GM12873 (cell line): ENCODE measurements around the gene PES1.

ENCODE experiments used
- TF ChIP-seq, protein P1 (sequence below): IDR thresholded peaks from 2 replicates; pipeline ENCODE4 v1.5.1; 2012; ENCODE audit warnings: low read depth, mild to moderate bottlenecking, moderate library complexity, low read length, control low read depth; ENCODE audit not compliant: insufficient read depth; ENCODE audit errors: missing control alignments

The PES1 gene

GRCh38 chr22:30634471-30635233, 42.9 kb upstream of the PES1 start:
- TF ChIP-seq, protein P1, sequence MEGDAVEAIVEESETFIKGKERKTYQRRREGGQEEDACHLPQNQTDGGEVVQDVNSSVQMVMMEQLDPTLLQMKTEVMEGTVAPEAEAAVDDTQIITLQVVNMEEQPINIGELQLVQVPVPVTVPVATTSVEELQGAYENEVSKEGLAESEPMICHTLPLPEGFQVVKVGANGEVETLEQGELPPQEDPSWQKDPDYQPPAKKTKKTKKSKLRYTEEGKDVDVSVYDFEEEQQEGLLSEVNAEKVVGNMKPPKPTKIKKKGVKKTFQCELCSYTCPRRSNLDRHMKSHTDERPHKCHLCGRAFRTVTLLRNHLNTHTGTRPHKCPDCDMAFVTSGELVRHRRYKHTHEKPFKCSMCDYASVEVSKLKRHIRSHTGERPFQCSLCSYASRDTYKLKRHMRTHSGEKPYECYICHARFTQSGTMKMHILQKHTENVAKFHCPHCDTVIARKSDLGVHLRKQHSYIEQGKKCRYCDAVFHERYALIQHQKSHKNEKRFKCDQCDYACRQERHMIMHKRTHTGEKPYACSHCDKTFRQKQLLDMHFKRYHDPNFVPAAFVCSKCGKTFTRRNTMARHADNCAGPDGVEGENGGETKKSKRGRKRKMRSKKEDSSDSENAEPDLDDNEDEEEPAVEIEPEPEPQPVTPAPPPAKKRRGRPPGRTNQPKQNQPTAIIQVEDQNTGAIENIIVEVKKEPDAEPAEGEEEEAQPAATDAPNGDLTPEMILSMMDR: peak; percentile 96

- TF ChIP-seq, protein P1: no peak
Observed at GRCh38 chr22:30628491-30628890, 36.8 kb upstream of the PES1 start.

- TF ChIP-seq, protein P1: no peak
Observed at GRCh38 chr22:30627471-30627870, 35.8 kb upstream of the PES1 start.

DNA sequence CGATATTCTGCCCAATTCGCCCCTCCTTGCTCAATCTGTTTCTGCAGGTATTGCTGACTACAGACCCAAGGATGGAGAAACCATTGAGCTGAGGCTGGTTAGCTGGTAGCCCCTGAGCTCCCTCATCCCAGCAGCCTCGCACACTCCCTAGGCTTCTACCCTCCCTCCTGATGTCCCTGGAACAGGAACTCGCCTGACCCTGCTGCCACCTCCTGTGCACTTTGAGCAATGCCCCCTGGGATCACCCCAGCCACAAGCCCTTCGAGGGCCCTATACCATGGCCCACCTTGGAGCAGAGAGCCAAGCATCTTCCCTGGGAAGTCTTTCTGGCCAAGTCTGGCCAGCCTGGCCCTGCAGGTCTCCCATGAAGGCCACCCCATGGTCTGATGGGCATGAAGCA, 34.7 kb upstream of the PES1 start:
- TF ChIP-seq, protein P1: no peak

GRCh38 chr22:30617819-30618218, 26.1 kb upstream of the PES1 start:
- TF ChIP-seq, protein P1: no peak

DNA sequence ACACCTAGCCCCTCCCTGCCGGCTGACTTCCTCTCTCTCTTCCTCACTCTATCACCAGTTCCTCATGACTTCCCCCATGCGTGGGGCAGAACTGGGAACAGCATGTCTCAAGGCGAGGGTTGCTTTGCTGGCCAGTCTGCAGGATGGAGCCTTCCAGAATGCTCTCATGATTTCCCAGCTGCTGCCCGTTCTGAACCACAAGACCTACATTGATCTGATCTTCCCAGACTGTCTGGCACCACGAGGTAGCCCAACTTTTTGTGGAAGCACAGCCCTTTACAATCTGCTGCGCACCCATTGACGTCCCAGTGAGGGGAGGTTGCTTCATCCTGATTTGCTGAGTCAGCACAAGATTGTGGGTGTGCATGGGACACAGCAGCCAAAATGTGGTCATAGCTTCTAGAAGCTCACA, 23.8 kb upstream of the PES1 start:
- TF ChIP-seq, protein P1: no peak

DNA sequence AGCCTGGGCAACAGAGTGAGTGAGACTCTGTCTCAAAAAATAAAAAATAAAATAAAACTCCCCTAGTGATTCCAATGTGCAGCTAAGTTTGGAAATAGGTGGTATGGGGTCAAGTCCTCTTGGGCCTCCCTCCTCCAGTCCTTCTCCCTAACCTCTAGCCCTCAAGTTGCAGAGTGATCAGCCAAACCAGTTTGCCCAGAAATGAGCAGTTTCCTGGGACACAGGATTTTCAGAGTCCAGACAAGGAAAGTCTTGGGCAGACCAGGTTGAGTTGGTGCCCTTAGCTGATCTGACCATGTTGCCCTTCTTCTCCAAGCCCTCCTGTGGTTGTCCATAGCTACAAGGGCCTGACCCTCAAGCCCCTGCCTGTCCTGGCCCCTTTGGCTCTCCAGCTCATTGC, 23.2 kb upstream of the PES1 start:
- TF ChIP-seq, protein P1: no peak
